B cell (primary cell): ENCODE measurements around the gene DAZL.

Experiments used
- CTCF ChIP-seq: fragments of 200-600 bp; IDR thresholded peaks from one replicate; pipeline ENCODE4 v1.8.0; 2022; ENCODE audit warnings: antibody characterized with exemption, mild to moderate bottlenecking
- EZH2 ChIP-seq: IDR thresholded peaks from 2 replicates; pipeline ENCODE4 v1.6.1; 2012; ENCODE audit warnings: borderline replicate concordance, low read depth, mild to moderate bottlenecking, moderate library complexity, low read length; ENCODE audit not compliant: insufficient read depth, poor library complexity, severe bottlenecking

GRCh38 chr3:16550305-16550675, 54.9 kb downstream of the DAZL start:
- TF ChIP-seq CTCF (no peak), EZH2 (no peak)
